HG03175 (cell line): Measurements from ENCODE around the gene KRT38.
"Not testable (repeated sequence)": the region's sequence is repeated elsewhere in the genome, so short reads cannot be mapped to it uniquely, and the experiment has no call there.

Experiments used
- ATAC-seq: cut with Tn5 transposase; IDR thresholded peaks from one replicate; pipeline ENCODE4 v1.9.1; 2021; ENCODE audit warnings: mild to moderate bottlenecking, moderate library complexity; ENCODE audit not compliant: unreplicated experiment

Gene KRT38

DNA sequence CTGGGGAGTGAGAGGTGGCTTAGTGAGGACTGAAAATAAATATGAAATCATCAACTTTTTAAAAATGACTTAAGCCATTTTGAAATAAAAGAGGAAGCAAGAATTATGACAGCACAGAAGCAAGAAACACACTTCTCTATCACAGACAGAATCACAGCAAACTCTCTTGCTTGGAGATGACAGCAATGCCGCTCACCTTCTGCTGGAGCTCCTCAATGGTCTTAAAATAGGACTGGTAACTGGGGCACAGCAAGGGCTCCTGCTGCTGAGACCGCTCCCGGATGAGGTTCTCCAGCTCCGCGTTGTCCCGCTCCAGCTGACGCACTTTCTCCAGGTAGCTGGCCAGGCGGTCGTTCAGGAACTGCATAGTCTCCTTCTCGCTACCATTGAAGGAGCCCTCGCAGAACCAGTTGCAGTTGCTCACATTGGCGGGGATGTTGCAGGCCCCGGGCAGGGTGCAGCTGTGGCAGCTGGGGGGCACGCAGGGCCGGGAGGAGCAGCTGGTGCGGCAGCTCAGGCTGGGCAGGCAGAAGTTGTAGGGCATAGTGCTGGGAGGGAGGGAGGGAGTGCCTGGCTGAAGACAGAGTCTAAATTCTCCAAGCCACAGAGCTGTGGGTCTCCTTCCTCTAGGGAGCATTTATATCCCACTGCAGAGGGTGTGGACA lies 43.7 kb downstream of the KRT38 start, which contains the start of gene KRT31:
Gene KRT31, minus strand, starts transcription at position 613 of the 665 bp plus-strand sequence. Its CDS starts 69 bp downstream, at position 544.
- ATAC-seq = no peak

DNA sequence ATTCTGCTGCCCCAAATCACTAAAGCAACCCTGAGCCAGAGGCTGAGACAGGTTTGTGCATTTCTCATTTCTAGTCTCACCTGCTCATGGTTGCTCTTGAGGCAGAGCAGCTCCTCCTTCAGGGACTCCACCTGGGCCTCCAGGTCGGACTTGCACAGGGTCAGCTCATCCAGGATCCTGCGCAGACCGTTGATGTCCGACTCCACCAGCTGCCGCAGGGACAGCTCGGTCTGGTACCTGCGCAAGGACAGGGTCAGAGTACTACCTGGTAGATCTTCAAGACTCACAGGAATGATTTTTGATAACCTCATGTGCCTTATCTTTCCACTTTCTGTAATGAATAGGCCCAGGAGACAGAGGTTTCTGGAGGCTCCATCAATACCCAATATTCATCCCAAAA lies 44.4 kb downstream of the KRT38 start:
- no peak for ATAC-seq

DNA sequence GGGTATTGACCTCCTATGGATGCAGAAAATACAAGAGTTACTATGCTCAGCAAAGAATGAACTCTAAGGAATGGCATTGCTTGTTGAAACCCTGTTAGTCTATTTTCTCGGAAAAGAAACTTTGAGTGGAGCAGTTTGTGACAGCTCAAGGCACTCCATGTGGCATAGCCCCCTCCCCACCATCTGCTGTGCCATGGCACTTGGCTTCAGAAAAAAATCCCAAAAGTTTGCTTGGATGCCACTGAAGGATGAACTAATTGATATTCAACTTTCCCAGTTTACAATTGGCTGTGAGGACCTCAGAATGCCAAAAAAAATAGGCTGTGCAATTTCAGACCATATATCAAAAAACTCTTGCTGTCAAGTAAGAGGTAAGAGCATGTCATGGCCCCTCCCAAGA lies 45.2 kb downstream of the KRT38 start:
- no peak for ATAC-seq

DNA sequence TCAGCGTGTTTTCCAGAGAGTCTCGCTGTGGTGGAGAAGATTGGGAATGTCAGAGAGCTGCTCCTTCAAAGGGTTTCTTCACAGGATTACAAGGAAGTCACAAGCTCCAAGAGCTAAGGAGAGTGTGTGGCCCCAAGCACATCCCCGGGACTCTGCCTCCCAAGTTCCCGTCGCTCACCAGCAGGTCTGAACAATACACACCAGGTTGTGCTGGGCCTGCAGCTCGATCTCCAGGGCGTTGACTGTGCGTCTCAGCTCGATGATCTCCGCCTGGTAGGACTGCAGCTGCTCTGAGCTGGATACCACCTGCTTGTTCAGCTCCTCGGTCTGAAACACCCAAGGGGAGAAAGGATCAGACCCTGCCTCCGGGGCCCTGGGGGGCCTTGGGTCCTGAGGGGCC lies 45.7 kb downstream of the KRT38 start:
- ATAC-seq = not testable (repeated sequence)

DNA sequence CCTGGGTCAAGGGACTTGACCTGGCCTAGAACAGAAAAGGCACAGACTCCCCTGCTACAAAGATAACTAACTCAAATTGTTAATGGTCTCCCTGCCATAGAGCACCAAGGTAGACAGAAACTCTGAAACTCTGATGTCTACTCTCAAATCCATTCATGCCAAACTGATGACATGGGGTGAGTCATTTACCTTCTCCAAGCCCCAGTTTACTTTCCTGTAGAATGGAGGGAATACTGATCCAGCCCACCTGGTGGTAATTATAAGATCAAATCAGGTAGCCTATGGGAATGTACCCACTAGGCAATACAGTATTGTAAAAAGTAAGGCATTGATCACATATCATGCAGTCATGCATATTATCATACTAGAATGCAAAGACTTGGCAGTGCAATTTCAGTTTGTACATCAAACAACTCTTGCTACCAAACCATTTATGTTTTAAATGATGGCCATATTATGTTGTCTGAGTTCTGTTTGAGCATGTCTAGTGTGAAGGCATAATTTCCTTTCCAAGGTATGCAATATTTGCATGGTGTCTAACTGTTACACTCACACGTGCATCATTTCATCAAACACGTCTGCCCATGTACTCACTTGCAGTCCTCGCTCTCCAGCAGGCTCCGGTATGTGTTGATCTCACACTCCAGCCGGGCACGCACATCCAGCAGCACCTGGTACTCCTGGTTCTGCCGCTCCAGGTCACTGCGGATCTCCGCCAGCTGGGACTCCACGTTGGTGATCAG lies 46.4 kb downstream of the KRT38 start:
- no peak for ATAC-seq

DNA sequence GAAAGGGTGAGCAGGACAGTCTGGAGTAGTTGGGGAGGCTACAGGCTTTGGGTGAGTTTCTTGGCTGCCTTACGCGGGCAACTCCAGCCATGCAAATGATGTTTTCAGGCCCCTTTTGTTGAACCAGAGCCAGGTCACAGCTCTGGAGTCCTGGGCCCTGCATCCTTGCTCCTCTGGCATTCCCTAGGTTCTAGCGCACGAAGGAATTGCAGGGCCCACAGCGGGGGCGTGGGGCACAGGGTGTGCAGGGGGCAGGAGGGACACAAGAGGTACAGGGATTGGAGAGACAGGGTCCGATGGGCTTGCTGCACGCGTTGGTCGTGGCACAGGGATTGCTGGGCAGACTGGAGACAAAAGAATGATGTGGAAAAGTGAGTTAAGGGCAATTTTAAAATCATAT lies 47.0 kb downstream of the KRT38 start:
- ATAC-seq = no peak

DNA sequence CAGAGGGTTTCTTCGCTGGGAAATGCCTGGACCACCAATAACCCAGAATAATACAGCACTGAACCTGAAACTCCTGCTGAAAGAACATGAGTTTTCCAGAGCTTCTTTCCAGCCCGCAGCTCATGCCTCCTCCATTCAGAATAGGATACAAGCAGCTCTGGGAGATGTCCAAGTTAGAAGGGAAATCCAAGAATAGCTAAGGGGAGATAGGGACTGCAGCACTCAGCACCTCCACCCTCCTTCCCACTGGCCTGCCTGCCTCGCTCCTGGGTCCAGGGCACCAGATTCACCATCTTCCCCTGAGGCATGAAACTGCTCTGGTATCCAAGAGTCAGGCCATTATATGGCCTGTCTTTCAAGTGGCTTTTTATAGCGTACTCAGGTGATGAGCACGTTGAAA lies 47.5 kb downstream of the KRT38 start:
- ATAC-seq = no peak

DNA sequence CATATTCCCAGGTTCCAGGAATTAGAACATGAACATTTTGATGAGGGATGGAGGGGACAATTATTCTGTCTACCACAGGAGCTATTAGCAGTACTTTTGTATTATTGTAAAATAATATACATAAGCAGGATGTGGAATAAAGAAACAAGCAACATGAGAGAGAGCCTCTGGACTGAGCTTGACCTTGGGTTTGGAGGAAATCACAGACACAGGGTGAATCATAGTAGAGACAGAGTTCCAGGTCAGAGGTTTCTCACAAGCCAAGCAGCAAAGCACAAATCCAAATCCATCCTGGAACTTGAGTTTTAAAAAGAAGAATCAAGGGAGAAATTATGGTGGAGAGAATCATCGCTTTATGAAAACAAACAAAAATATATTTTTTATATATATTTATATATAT lies 48.5 kb downstream of the KRT38 start:
- ATAC-seq = no peak

DNA sequence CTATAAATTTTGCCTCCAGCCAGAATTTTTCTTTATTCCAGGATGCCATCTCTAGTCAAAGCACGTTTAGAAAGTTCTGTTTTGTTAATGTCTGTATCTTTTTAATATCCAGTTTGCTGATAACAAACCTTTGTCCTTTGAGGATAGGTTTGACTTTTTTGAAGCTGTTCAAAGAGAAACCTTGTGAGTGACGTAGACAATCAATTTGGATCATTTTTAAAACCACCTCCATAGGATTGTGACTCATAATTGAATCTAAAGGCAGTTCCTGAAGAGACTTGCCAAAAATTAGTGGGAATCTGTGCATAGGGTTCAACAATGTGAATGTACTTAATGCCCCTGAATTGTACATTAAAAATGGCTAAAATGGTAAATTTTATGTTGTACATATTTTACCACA lies 49.2 kb downstream of the KRT38 start:
- ATAC-seq = no peak

DNA sequence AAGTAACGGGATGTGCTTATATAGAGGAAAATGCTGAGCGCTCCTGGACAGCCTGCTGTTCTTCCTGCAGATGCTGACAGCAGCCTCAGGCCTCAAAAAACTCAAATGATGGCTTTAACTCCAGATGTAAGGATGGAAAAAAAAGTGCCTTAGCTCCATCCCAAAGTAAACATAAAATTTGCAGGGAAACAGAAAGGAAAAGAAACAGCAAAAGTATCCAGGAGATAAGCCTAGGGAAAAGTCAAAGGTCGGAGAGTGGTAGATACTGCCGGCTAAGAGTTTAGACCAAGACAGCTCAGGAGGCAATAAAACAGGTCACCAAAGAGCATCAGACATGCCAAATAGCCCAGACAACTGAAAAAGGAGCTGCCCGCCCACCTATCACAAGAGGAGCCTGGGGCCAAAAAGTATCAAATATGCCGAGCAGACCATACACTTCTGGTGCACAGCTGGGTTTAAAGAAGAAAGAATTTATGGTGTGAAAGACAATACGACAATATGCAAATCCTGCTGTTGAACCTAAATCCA lies 50.3 kb downstream of the KRT38 start:
- no peak for ATAC-seq

DNA sequence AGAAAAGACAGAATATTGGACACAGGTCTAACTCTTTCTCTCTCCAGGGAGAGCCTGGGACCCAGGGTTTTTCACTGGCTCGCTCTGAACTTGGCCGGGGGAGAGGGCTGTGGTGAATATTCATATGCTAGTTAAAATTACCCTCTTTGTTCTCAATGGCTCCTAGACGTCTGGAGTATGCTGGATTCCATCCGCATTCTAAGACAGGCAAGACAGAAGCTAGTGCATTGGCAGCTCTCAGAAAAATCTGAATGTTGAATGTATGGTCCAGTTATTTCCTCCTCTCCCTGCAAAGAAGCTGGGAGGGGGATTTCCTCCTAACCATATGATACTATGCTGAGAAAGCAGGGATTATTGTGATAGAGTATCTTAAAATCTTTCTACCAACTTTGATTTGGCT lies 53.1 kb downstream of the KRT38 start:
- ATAC-seq = no peak

DNA sequence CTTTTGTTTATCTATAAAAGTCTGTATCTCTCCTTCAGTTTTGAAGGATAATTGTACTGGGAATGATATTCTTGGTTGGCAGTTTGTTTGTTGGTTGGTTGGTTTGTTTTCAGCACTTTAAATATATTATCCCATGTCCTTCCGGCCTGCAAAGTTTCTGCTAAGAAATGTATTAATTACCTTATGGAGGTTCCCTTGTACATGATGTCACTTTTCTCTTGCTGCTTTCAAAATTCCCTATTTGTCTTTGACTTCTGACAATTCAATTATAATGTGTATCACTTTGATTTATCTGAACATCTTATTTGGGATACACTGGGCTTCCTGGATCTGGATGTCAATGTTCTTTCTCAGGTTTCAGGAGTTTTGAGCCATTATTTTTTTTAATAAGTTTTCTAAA lies 54.6 kb downstream of the KRT38 start:
- ATAC-seq = no peak
